Neural progenitor cell (in vitro differentiated cells): ENCODE data around the gene PAXIP1.

Source experiments
- EZH2 ChIP-seq: fragments of 200-600 bp; sonication (generic); IDR thresholded peaks from 2 replicates; pipeline ENCODE4 v1.6.1; 2017; ENCODE audit warnings: antibody characterized with exemption, mild to moderate bottlenecking, moderate library complexity
- EZH2phosphoT487 ChIP-seq: fragments of 200-600 bp; sonication (generic); IDR thresholded peaks from 2 replicates; pipeline ENCODE4 v1.6.1; 2017; ENCODE audit warnings: antibody characterized with exemption
- TF ChIP-seq, protein P1 (sequence below): fragments of 200-600 bp; sonication (generic); IDR thresholded peaks from 2 replicates; pipeline ENCODE4 v1.5.1; 2017; ENCODE audit warnings: antibody characterized with exemption, mild to moderate bottlenecking

DNA sequence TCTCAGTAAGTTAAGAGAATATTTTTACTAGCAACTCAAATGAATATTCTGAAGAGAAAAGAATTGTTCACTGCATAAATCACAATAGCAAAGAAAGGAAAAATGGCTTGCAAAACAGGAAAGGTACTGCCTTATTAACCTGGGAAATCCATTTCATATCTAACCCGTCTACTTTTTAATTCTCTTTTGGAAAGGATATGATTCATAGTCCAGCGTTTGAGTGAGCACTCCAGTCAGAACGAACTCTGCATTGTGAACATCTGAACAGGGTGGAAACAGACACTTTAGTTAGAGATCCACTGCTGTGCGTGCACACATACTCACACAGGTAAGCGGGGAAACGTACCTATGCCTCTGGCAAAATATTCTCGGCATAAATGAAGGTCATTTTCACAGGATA, 56.8 kb downstream of the PAXIP1 start:
- TF ChIP-seq, protein P1, sequence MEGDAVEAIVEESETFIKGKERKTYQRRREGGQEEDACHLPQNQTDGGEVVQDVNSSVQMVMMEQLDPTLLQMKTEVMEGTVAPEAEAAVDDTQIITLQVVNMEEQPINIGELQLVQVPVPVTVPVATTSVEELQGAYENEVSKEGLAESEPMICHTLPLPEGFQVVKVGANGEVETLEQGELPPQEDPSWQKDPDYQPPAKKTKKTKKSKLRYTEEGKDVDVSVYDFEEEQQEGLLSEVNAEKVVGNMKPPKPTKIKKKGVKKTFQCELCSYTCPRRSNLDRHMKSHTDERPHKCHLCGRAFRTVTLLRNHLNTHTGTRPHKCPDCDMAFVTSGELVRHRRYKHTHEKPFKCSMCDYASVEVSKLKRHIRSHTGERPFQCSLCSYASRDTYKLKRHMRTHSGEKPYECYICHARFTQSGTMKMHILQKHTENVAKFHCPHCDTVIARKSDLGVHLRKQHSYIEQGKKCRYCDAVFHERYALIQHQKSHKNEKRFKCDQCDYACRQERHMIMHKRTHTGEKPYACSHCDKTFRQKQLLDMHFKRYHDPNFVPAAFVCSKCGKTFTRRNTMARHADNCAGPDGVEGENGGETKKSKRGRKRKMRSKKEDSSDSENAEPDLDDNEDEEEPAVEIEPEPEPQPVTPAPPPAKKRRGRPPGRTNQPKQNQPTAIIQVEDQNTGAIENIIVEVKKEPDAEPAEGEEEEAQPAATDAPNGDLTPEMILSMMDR = no peak
- TF ChIP-seq EZH2phosphoT487 = no peak
- TF ChIP-seq EZH2 = no peak
